ENCODE data around the gene TEFM.
A peak's percentile ranks its signal among the peaks of the same experiment; 100 is the strongest.
"Not testable (repeated sequence)": the region's sequence is repeated elsewhere in the genome, so short reads cannot be mapped to it uniquely, and the experiment has no call there.

The TEFM gene

DNA sequence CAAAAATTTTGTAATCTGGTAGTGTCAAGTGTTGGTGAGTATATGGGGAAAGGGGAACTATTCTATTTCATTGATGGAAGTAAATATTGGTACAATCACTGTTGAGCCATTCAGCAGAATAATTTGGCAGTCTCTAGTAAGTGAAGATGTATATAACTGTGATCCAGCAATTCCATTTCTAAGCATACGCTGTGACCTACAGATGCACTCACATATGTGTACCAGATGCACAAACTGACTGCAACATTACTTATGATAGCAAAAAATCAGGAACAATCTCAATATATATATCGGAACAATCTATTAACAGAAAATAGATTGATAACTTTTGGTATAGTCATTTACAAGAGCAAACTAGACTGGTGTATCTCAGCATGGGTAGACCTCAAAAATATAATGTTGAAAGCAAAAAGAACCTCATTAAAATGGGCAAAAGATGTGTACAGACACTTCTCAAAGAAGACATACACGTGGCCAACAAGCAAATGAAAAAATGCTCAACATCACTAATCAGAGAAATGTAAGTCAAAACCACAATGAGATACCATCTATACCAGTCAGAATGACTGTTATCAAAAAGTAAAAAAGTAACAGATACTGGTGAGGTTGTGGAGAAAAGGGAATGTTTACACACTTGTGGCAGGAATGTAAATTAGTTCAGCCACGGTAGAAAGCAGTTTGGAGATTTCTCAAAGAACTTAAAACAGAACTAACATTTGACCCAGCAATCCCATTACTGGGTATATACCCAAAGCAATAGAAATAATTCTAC lies 36.5 kb upstream of the TEFM start:
- no peak overlapping the region for H3K4me3 ChIP-seq (ENCODE audit: low read length)

GRCh38 chr17:30939051-30939689 lies 33.1 kb upstream of the TEFM start:
- no peak overlapping the region for H3K4me3 ChIP-seq (ENCODE audit: low read length)
- no peak for DNase-seq (ENCODE audit: low read depth)
- TF ChIP-seq, protein P1, sequence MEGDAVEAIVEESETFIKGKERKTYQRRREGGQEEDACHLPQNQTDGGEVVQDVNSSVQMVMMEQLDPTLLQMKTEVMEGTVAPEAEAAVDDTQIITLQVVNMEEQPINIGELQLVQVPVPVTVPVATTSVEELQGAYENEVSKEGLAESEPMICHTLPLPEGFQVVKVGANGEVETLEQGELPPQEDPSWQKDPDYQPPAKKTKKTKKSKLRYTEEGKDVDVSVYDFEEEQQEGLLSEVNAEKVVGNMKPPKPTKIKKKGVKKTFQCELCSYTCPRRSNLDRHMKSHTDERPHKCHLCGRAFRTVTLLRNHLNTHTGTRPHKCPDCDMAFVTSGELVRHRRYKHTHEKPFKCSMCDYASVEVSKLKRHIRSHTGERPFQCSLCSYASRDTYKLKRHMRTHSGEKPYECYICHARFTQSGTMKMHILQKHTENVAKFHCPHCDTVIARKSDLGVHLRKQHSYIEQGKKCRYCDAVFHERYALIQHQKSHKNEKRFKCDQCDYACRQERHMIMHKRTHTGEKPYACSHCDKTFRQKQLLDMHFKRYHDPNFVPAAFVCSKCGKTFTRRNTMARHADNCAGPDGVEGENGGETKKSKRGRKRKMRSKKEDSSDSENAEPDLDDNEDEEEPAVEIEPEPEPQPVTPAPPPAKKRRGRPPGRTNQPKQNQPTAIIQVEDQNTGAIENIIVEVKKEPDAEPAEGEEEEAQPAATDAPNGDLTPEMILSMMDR (conservative IDR thresholded peaks at IDR 0.05; ENCODE audit: low read length), result no peak

More for the DNA sequence above, 36.5 kb upstream of the TEFM start:
- DNase-seq (ENCODE audit: low read depth), result no peak
- TF ChIP-seq, protein P1 (conservative IDR thresholded peaks at IDR 0.05; ENCODE audit: low read length), result peak; percentile 14; the same call in 1 of the 2 replicates

DNA sequence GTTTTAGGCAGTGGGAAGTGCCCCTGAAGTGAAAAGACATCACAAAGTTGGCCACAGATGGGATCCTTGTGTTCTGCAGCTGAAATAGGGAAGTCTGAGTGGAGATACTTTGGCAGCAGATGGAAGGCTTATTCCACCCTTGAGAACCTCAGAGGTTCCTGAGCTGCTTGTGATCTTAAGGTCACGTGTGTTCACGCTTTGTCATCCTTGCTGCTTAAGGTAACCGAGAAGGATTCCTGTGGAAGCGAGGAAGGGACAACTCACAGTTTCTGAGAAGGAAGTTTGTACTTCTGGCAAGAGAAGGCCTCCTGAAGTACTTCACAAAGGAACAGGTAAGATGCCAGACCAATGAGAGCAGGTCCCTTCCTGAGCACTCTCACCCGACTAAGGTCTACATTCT lies 27.9 kb upstream of the TEFM start:
- H3K4me3 ChIP-seq (ENCODE audit: low read length), result no peak overlapping the region
- TF ChIP-seq, protein P1 (conservative IDR thresholded peaks at IDR 0.05; ENCODE audit: low read length), result no peak
- no peak for DNase-seq (ENCODE audit: low read depth)

GRCh38 chr17:30931582-30931981 lies 25.5 kb upstream of the TEFM start:
- H3K4me3 ChIP-seq (ENCODE audit: low read length); DNase-seq (ENCODE audit: low read depth): not testable (repeated sequence)

DNA sequence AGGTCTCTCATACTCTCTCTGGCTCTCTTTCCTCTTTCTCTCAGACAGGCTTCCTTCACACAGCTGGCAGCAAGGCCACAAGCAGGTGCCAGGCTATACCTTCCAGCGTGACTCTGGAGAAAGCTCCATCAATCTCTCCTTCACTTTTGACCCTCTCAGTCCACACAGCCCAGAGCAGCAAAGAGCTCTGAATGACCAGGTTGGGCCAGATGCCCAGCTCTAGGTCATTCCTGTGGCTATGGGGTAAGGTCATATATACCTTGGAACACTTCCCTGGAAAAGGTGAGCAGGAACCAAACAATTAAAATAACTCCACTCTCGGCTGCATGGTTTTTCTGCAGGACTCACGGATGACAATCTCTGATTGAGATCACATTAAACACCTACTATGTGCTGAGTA lies 24.5 kb upstream of the TEFM start:
- no peak overlapping the region for H3K4me3 ChIP-seq (ENCODE audit: low read length)
- no peak for DNase-seq (ENCODE audit: low read depth)

DNA sequence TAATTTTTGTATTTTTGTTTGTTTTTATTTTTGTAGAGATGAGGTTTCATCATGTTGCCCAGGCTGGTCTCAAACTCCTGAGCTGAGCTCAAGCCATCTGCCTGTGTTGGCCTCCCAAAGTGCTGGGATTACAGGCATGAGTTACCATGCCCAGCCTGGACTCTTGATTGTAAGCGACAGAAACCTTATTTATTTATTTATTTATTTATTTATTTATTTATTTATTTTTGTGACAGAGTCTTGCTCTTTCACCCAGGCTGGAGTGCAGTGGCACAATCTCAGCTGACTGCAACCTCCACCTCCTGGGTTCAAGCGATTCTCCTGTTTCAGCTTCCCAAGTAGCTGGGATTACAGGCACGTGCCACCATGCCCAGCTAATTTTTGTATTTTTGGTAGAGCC lies 23.8 kb upstream of the TEFM start:
- not testable (repeated sequence) for DNase-seq (ENCODE audit: low read depth); H3K4me3 ChIP-seq (ENCODE audit: low read length)

More for the DNA sequence above, 24.5 kb upstream of the TEFM start:
- TF ChIP-seq, protein P1 (conservative IDR thresholded peaks at IDR 0.05; ENCODE audit: low read length), result no peak

- TF ChIP-seq, protein P1 (conservative IDR thresholded peaks at IDR 0.05; ENCODE audit: low read length), result no peak
- no peak for DNase-seq (ENCODE audit: low read depth)
- H3K4me3 ChIP-seq (ENCODE audit: low read length), result no peak overlapping the region
Measured at GRCh38 chr17:30929081-30929633, 23.1 kb upstream of the TEFM start.

DNA sequence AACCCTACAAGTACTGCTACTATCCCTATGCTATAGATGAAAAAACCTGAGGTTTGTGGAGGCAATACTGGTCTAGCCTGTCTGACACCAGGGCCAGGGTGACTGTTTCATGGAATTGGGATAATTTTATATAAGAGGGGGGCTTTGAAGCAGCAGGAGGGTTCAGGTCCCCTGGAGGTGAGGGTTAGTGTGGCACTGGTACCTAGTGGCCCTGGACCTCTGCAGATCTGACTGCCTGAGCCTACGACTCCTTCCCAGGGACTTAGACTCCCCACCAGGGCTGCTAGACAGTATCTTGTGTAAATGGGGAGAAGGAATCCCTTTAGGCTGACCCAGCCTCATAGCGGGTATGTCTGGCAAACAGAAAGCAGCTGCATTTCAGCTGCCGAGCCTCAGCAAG lies 22.5 kb upstream of the TEFM start:
- H3K4me3 ChIP-seq (ENCODE audit: low read length), result no peak overlapping the region
- TF ChIP-seq, protein P1 (conservative IDR thresholded peaks at IDR 0.05; ENCODE audit: low read length), result no peak
- no peak for DNase-seq (ENCODE audit: low read depth)

Measured in AG10803 (cell line).